Lung (tissue), 12 donors: Measurements from ENCODE around the gene ITIH2. TPM values are rescaled to one million over a fixed set of nuclear protein-coding genes. Genes with fewer than 3 reads are reported as not detected.

Source experiments
- ATAC-seq: fragments of 200-7000 bp; cut with Tn5 transposase; one replicate; pipeline ENCODE4 v1.9.1; 2020; ENCODE audit warnings: moderate number of reproducible peaks; ENCODE audit not compliant: insufficient read depth, low FRiP score
- DNase-seq, 3 donors: peaks; one replicate each; pipeline ENCODE4 v3.0.0-alpha.2; 2013 to 2017
- H3K27ac ChIP-seq, 2 donors: one replicate each; pipeline ENCODE4 v1.5.1; 2013; ENCODE audit warnings: mild to moderate bottlenecking in 2 of 2, moderate library complexity in 2 of 2, control low read depth in 1 of 2, inconsistent platforms in 1 of 2, low read depth in 1 of 2, low read length in 1 of 2
- H3K27me3 ChIP-seq, 3 donors: one replicate each; pipeline ENCODE4 v1.5.1; 2013; ENCODE audit warnings: low read length in 2 of 3; ENCODE audit not compliant: control insufficient read depth in 3 of 3, insufficient read depth in 3 of 3
- H3K36me3 ChIP-seq, 4 donors: one replicate each; pipeline ENCODE4 v1.5.1; 2013; ENCODE audit warnings: low read length in 4 of 4, mild to moderate bottlenecking in 1 of 4, moderate library complexity in 1 of 4; ENCODE audit not compliant: control insufficient read depth in 4 of 4, insufficient read depth in 4 of 4
- H3K4me1 ChIP-seq, 5 donors: one replicate each; pipeline ENCODE4 v1.5.1; 2013; ENCODE audit warnings: low read length in 5 of 5, mild to moderate bottlenecking in 2 of 5, moderate library complexity in 1 of 5; ENCODE audit not compliant: control insufficient read depth in 5 of 5, insufficient read depth in 5 of 5
- H3K4me3 ChIP-seq: one replicate; pipeline ENCODE4 v1.5.1; 2013; ENCODE audit warnings: mild to moderate bottlenecking, control low read depth, moderate library complexity
- H3K9ac ChIP-seq, 2 donors: one replicate each; pipeline ENCODE4 v1.5.1; 2013; ENCODE audit warnings: low read length in 2 of 2, control low read depth in 1 of 2; ENCODE audit not compliant: insufficient read depth in 1 of 2
- H3K9me3 ChIP-seq, 4 donors: one replicate each; pipeline ENCODE4 v1.5.1; 2013; ENCODE audit warnings: low read length in 3 of 4, mild to moderate bottlenecking in 1 of 4, moderate library complexity in 1 of 4; ENCODE audit not compliant: control insufficient read depth in 4 of 4, insufficient read depth in 3 of 4
- CTCF ChIP-seq: IDR thresholded peaks from 2 replicates; pipeline ENCODE4 v1.5.1; 2012; ENCODE audit warnings: mild to moderate bottlenecking; ENCODE audit errors: control extremely low read depth, extremely low read depth
- WGBS, 2 donors: extraction: QIAGEN DNeasy Blood & Tissue Kit; methylation state at CpG; one replicate each; pipeline ENCODE4 v1.1.7; 2013; 5-methylcytosine and 5-hydroxymethylcytosine counted together
- polyA plus RNA-seq, 2 donors: library from polyadenylated mRNA; stranded (reverse); fragments of 200-250 nt; gene quantifications; one replicate each; pipeline ENCODE4 v1.2.1, GENCODE V29; 2013
- total RNA-seq, 2 donors: library from RNA; depleted of rRNA in 1 of 2; stranded (reverse); fragments of >200 nt in 1 of 2; gene quantifications; one replicate each; pipeline ENCODE4 v1.2.1, GENCODE V29; 2014 to 2021
- donor health status: control.
- donor health status: control.
- donor health status: Bipolar disorder and iron deficiency.
- donor health status: healthy.
- donor health status: DM: yes; HTN: yes; CAD: no.

Gene ITIH2
- total and polyA plus RNA-seq, 4 donors: 0.08 to 4.9 (median 0.95) TPM; not detected in 1

GRCh38 chr10:7702288-7702812, 766 bp upstream of the ITIH2 start:
- no peak overlapping the region for H3K9ac ChIP-seq
- no peaks in the 10 kb centered on the region for H3K4me1 ChIP-seq
- WGBS, 2 donors: 86 to 93% methylated on average over 4 of the region's 4 CpGs
- H3K4me3 ChIP-seq: no peak overlapping the region
- no peaks in the 10 kb centered on the region for H3K36me3 ChIP-seq
- H3K27ac ChIP-seq: no peak overlapping the region
- no peak for DNase-seq
- TF ChIP-seq CTCF: no peak
- no peak for ATAC-seq
- H3K9me3 ChIP-seq: no peaks in the 10 kb centered on the region
- no peaks in the 10 kb centered on the region for H3K27me3 ChIP-seq

DNA sequence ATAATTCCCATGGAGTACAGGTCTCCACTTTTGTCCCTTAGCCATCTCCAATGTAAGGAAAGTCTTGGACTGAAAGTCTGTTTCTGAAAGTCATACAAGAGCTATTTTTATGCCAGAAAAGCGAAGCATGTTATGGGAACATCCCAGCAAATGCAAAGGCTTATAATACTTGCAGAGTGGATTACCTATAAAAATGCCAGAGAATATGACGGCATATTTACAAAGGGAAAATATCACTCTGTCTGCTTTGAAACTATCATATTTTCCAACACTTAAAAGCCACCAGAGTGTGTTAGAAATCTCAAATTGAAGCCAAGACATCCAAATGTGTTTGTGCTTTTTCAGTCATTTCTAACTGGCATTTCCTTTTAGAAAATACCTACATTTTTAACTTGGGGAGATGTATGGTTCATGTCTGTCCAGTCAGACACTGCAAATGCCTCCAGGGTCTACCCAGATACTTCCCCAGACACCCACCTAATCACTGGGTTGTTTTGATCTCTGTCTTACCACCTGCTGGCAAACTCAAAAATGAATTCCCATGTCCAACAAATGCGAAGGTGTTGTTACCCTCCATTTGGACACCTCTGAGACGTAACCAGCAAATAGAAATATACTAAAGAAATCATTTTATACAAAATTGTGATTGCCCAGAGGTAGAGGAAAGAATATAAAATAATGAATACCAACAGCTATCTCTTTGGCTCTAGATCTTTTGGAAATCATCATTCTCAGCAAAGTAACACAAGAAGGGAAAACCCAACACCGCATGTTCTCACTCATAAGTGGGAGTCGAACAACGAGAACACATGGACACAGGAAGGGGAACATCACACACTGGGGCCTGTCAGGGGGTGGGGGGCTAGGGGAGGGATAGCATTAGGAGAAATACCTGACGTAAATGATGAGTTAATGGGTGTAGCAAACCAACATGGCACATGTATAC, 1.2 kb downstream of the ITIH2 start:
- H3K4me1 ChIP-seq: no peaks in the 10 kb centered on the region
- TF ChIP-seq CTCF: no peak
- DNase-seq (no peak), ATAC-seq (no peak)
- H3K36me3 ChIP-seq: no peaks in the 10 kb centered on the region
- H3K9ac ChIP-seq: no peak overlapping the region
- WGBS, 2 donors: 86 to 95% methylated on average over 8 of the region's 8 CpGs
- no peak overlapping the region for H3K4me3 ChIP-seq
- H3K27me3 ChIP-seq: no peaks in the 10 kb centered on the region
- no peak overlapping the region for H3K27ac ChIP-seq
- H3K9me3 ChIP-seq: no peaks in the 10 kb centered on the region

DNA sequence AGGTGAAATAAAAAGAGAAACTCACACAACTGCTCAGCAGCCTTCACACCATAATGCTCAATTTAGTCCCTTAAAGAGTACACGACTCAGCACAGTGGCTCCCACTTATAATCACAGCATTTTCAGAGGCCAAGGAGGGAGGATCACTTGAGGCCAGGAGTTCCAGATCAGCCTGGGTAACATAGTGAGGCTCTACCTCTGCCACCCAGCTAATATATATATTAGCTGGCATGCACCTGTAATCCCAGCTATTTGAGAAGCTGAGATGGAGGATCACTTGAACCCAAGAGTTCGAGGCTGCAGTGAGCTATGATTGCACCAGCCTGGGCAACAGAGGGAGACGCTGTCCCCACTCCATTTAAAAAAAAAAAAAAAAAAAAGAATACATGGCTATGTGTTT, 2.2 kb downstream of the ITIH2 start:
- DNase-seq: no peak
- H3K9ac ChIP-seq: no peak overlapping the region
- WGBS, 2 donors: 69 to 92% methylated on average over 3 of the region's 3 CpGs
- no peak overlapping the region for H3K4me3 ChIP-seq
- no peak for ATAC-seq
- no peak overlapping the region for H3K27ac ChIP-seq
- no peaks in the 10 kb centered on the region for H3K27me3 ChIP-seq
- no peak for TF ChIP-seq CTCF
- no peaks in the 10 kb centered on the region for H3K4me1 ChIP-seq
- H3K9me3 ChIP-seq: no peaks in the 10 kb centered on the region
- H3K36me3 ChIP-seq: no peaks in the 10 kb centered on the region
